K562 (cell line): Measurements from ENCODE around the gene ZBTB16. TPM values are rescaled to one million over a fixed set of nuclear protein-coding genes. Genes with fewer than 3 reads are reported as not detected.

ENCODE experiments used
- ATAC-seq: fragments of 200-7000 bp; cut with Tn5 transposase; 3 replicates; pipeline ENCODE4 v1.9.1; 2020; ENCODE audit warnings: moderate library complexity
- BruUV-seq: library from RNA; stranded (reverse); fragments of 400-500 nt; replicated peaks from 2 replicates; lab custom pipeline; 2021; lab: Mats Ljungman, UMichigan
- CTCF ChIA-PET: fragments of 300-600 bp; formaldehyde crosslinking; extraction: SDS; loops from one replicate; lab custom pipeline; 2021; ENCODE audit warnings: low intra/inter-chr PET ratio; lab: Yijun Ruan, JAX
- POLR2A ChIA-PET: fragments of 300-600, 350-650 bp; sonication (Branson Sonifier 250); formaldehyde crosslinking; extraction: SDS; loops from one replicate; lab custom pipeline; 2021; ENCODE audit warnings: antibody characterized with exemption, inconsistent platforms; lab: Yijun Ruan, JAX
- DNase-seq, 4 experiments: peaks; one replicate each; pipeline versions ENCODE4 v3.0.0 to v3.0.0-alpha.2; 2011 to 2018; ENCODE audit warnings: low spot score in 3 of 4, mixed read lengths in 3 of 4; ENCODE audit errors: extremely low read depth in 1 of 4
- FAIRE-seq: peaks from 2 replicates; lab custom pipeline; 2011; peaks lifted over from hg19 to GRCh38; lab: Jason Lieb, UNC
- H2AFZ ChIP-seq: 2 replicates; pipeline ENCODE4 v1.6.0; 2011; ENCODE audit warnings: low read depth, low read length, control low read depth, inconsistent platforms
- H3K27ac ChIP-seq: fragments of 200-600 bp; 3 replicates; pipeline ENCODE4 v1.8.0; 2011; ENCODE audit warnings: low read depth, mild to moderate bottlenecking, control low read depth, inconsistent platforms, low read length, moderate library complexity, mixed read lengths; ENCODE audit errors: extremely low read depth
- H3K27me3 ChIP-seq, 2 experiments: fragments of 300-600 bp in 1 of 2; 2 replicates in 1 of 2; 3 replicates in 1 of 2; pipeline versions ENCODE4 v1.6.0 to v1.8.0; 2011; ENCODE audit warnings: inconsistent platforms in 2 of 2, low read length in 2 of 2, mild to moderate bottlenecking in 1 of 2, mixed read lengths in 1 of 2, moderate library complexity in 1 of 2; ENCODE audit not compliant: control insufficient read depth in 2 of 2, insufficient read depth in 2 of 2
- H3K36me3 ChIP-seq: fragments of 300-600 bp; 3 replicates; pipeline ENCODE4 v1.8.0; 2011; ENCODE audit warnings: mild to moderate bottlenecking, low read length, inconsistent platforms; ENCODE audit not compliant: control insufficient read depth, insufficient read depth
- H3K4me1 ChIP-seq, 2 experiments: fragments of 200-600 bp in 1 of 2; replicated peaks in 1 of 2; 2 replicates in 1 of 2; 3 replicates in 1 of 2; pipeline versions ENCODE4 v1.5.1 to v1.8.0; 2011; ENCODE audit warnings: inconsistent platforms in 2 of 2, low read length in 2 of 2, mild to moderate bottlenecking in 1 of 2, mixed read lengths in 1 of 2, moderate library complexity in 1 of 2; ENCODE audit not compliant: control insufficient read depth in 2 of 2, insufficient read depth in 2 of 2
- H3K4me2 ChIP-seq: 2 replicates; pipeline ENCODE4 v1.6.1; 2011; ENCODE audit warnings: low read length, control low read depth, inconsistent platforms, mixed read lengths; ENCODE audit not compliant: insufficient read depth
- H3K4me3 ChIP-seq: fragments of 200-600 bp; sonication (generic), shearing (Covaris generic); 2 replicates; pipeline ENCODE4 v1.5.1; 2016; ENCODE audit warnings: control low read depth, inconsistent platforms
- H3K79me2 ChIP-seq: fragments of 200-600 bp; 3 replicates; pipeline ENCODE4 v1.8.0; 2011; ENCODE audit warnings: low read length, inconsistent platforms; ENCODE audit not compliant: control insufficient read depth, insufficient read depth
- H3K9ac ChIP-seq, 2 experiments: 2 replicates each; pipeline versions ENCODE4 v1.6.0 to v1.6.1; 2011; ENCODE audit warnings: low read depth in 2 of 2, low read length in 2 of 2, control low read depth in 1 of 2, inconsistent platforms in 1 of 2, mild to moderate bottlenecking in 1 of 2, mixed read lengths in 1 of 2; ENCODE audit not compliant: insufficient read depth in 1 of 2
- H3K9me1 ChIP-seq: one replicate; pipeline ENCODE4 v1.6.0; 2011; ENCODE audit warnings: inconsistent platforms, mild to moderate bottlenecking, low read length, moderate library complexity; ENCODE audit not compliant: control insufficient read depth, insufficient read depth
- H3K9me3 ChIP-seq: replicated peaks from 2 replicates; pipeline ENCODE4 v1.5.1; 2011; ENCODE audit warnings: low read depth, low read length, inconsistent platforms; ENCODE audit not compliant: control insufficient read depth, insufficient read depth
- H4K20me1 ChIP-seq: replicated peaks from 2 replicates; pipeline ENCODE4 v1.6.1; 2011; ENCODE audit warnings: low read length, inconsistent platforms, mixed read lengths; ENCODE audit not compliant: control insufficient read depth, insufficient read depth
- MTA3 ChIP-seq: fragments of 450-650 bp; formaldehyde crosslinking; IDR thresholded peaks from 2 replicates; pipeline ENCODE4 v1.6.1; 2017; ENCODE audit warnings: mild to moderate bottlenecking, borderline replicate concordance
- RAD21 ChIP-seq, 2 experiments: fragments of 250-450 bp in 1 of 2; fragments of 450-650 bp in 1 of 2; sonication (Bioruptor Pico) in 1 of 2; formaldehyde crosslinking in 1 of 2; IDR thresholded peaks in 1 of 2; conservative IDR thresholded peaks in 1 of 2; 2 replicates each; pipeline versions ENCODE4 v1.4.0 to v1.8.0; 2020 to 2022; ENCODE audit warnings: mild to moderate bottlenecking in 2 of 2, moderate library complexity in 1 of 2
- REST ChIP-seq, 2 experiments: fragments of 450-650 bp; formaldehyde crosslinking in 1 of 2; IDR thresholded peaks; 2 replicates each; pipeline versions ENCODE4 v1.4.0 to v1.6.1; 2014 to 2020; ENCODE audit warnings: mild to moderate bottlenecking in 2 of 2, borderline replicate concordance in 1 of 2, low read depth in 1 of 2
- SRSF3 ChIP-seq: fragments of 200-400 bp; formaldehyde crosslinking; IDR thresholded peaks from 2 replicates; pipeline ENCODE4 v1.6.1; 2016; ENCODE audit warnings: mild to moderate bottlenecking, low read length, moderate library complexity; ENCODE audit not compliant: insufficient read depth
- USF2 ChIP-seq: sonication (generic); formaldehyde crosslinking; IDR thresholded peaks from 2 replicates; pipeline ENCODE4 v1.5.0; 2020; ENCODE audit warnings: missing genetic modification reagents
- ZNF121 ChIP-seq: sonication (generic); formaldehyde crosslinking; conservative IDR thresholded peaks from 2 replicates; pipeline ENCODE4 v1.8.0; 2022; ENCODE audit warnings: missing genetic modification reagents
- WGBS: fragments of 100-300 bp; shearing (Covaris generic); methylation state at CpG from one replicate; pipeline ENCODE4 v1.1.6; 2016; ENCODE audit warnings: low coverage, mixed read lengths; ENCODE audit not compliant: insufficient coverage; ENCODE audit errors: missing lambda C conversion rate; 5-methylcytosine and 5-hydroxymethylcytosine counted together
- in situ Hi-C: fragments of 300-500 bp; cut with MboI; formaldehyde crosslinking; loops from 4 replicates; pipeline ENCODE4 v1.15.0; 2018; ENCODE audit warnings: inconsistent platforms, mixed read lengths
- intact Hi-C: fragments of 100-400 bp; cut with micrococcal nuclease; formaldehyde crosslinking; loops from 2 replicates; pipeline ENCODE4 v1.14.2; 2022
- polyA plus RNA-seq, 8 experiments: library from polyadenylated mRNA; depleted of rRNA in 4 of 8; stranded (reverse) in 5 of 8; unstranded in 3 of 8; fragments of >200 nt; fragmentation: Nextera tagmentation in 2 of 8; fragmentation: Illumina TruSeq in 1 of 8; extraction: Ambion mirVana in 2 of 8; extraction: Trizol in 1 of 8; gene quantifications; 2 replicates each; pipeline versions ENCODE4 v1.2.1 to v1.2.3, GENCODE V29; 2011 to 2014; ENCODE audit warnings: inconsistent platforms in 1 of 8, missing spikeins in 1 of 8
- total RNA-seq, 7 experiments: library from RNA; depleted of rRNA in 6 of 7; stranded (reverse); fragments of >200 nt in 6 of 7; fragmentation: Illumina TruSeq in 2 of 7; extraction: Trizol in 2 of 7; gene quantifications; 2 replicates each; pipeline versions ENCODE4 v1.2.1 to v1.2.3, GENCODE V29; 2011 to 2021; ENCODE audit warnings: low replicate concordance in 1 of 7
- TF ChIP-seq, protein P1 (sequence below), 3 experiments: IDR thresholded peaks in 2 of 3; conservative IDR thresholded peaks in 1 of 3; 2 replicates each; pipeline ENCODE4 v1.5.1; 2011 to 2012; ENCODE audit warnings: low read length in 3 of 3, mild to moderate bottlenecking in 3 of 3, control low read depth in 2 of 3, improper control_type of control experiment in 1 of 3, inconsistent platforms in 1 of 3, low read depth in 1 of 3, mixed read lengths in 1 of 3, moderate library complexity in 1 of 3; ENCODE audit not compliant: insufficient read depth in 2 of 3

ZBTB16 gene
- total and polyA plus RNA-seq, 9 of the 15 experiments (the other 6 are each of a cell fraction or from before 2014, with no cell fraction given), result 0.06 to 0.40 (median 0.24) TPM; not detected in 4

GRCh38 chr11:114026355-114026754, 33.2 kb upstream of the ZBTB16 start:
- FAIRE-seq, result no peak
- in situ Hi-C loops, result loop anchor here (25.0 kb wide), 1 partner anchor 736 kb away; no protein-coding TSS in a partner anchor
- POLR2A ChIA-PET, result interaction anchor here (0.6 to 0.7 kb wide), 3 partner anchors 39 to 272 kb away, joined by 3 to 4 read pairs (median 3); no protein-coding TSS in a partner anchor
- TF ChIP-seq RAD21 (CRISPR knock-in tag; conservative IDR thresholded peaks at IDR 0.05 in 1 of 2, IDR thresholded peaks at IDR 0.05 in 1 of 2), result peak in 1 of 2 experiments; percentile 17; a peak in 1 of 4 replicates
- no peak for TF ChIP-seq MTA3
- no peak for TF ChIP-seq ZNF121 (CRISPR knock-in tag)
- TF ChIP-seq USF2 (CRISPR knock-in tag), result peak; percentile 74
- no peak for TF ChIP-seq SRSF3
- TF ChIP-seq REST (IDR thresholded peaks at IDR 0.05; ENCODE audit: borderline replicate concordance), result peak; percentile 8; the same call in 1 of the 2 replicates
- no peak for TF ChIP-seq REST (CRISPR knock-in tag; IDR thresholded peaks at IDR 0.05; ENCODE audit: low read depth)
- TF ChIP-seq, protein P1, sequence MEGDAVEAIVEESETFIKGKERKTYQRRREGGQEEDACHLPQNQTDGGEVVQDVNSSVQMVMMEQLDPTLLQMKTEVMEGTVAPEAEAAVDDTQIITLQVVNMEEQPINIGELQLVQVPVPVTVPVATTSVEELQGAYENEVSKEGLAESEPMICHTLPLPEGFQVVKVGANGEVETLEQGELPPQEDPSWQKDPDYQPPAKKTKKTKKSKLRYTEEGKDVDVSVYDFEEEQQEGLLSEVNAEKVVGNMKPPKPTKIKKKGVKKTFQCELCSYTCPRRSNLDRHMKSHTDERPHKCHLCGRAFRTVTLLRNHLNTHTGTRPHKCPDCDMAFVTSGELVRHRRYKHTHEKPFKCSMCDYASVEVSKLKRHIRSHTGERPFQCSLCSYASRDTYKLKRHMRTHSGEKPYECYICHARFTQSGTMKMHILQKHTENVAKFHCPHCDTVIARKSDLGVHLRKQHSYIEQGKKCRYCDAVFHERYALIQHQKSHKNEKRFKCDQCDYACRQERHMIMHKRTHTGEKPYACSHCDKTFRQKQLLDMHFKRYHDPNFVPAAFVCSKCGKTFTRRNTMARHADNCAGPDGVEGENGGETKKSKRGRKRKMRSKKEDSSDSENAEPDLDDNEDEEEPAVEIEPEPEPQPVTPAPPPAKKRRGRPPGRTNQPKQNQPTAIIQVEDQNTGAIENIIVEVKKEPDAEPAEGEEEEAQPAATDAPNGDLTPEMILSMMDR (IDR thresholded peaks at IDR 0.05 in 2 of 3, conservative IDR thresholded peaks at IDR 0.05 in 1 of 3; ENCODE audit: insufficient read depth in 2 of 3, low read depth in 1 of 3, low read length in 3 of 3), result peak; percentile 31 to 43 (median 35); a peak in 4 of 6 replicates

More at GRCh38 chr11:114026355-114026754, 33.2 kb upstream of the ZBTB16 start:
- Histone ChIP-seq H4K20me1 (no peaks in the 10 kb centered on the region), H3K4me2 (no peak overlapping the region), H3K36me3 (no peaks in the 10 kb centered on the region), H3K4me1 (no peaks in the 10 kb centered on the region), H3K9ac (no peak overlapping the region), H3K79me2 (no peaks in the 10 kb centered on the region), H3K9me1 (no peaks in the 10 kb centered on the region), H3K9me3 (no peaks in the 10 kb centered on the region), H3K4me3 (no peak overlapping the region), H3K27me3 (peaks cover 4 to 23% of the 10 kb centered on the region in 2 experiments; a peak in 3 of 5 replicates), H2AFZ (no peak overlapping the region), H3K27ac (no peak overlapping the region)
- intact Hi-C loops, result no loop called here
- WGBS, result 0% methylated on average over 1 of the region's 1 CpG
- no TSS peak for BruUV-seq
- peak; percentile 22 to 52 (median 28) for DNase-seq
- ATAC-seq, result peak; percentile 83
- CTCF ChIA-PET, result no interaction called here
